GM13977 (cell line): ENCODE data around the gene SLC4A4.
"Not testable (repeated sequence)": the region's sequence is repeated elsewhere in the genome, so short reads cannot be mapped to it uniquely, and the experiment has no call there.

ENCODE experiments used
- DNase-seq: peaks from one replicate; pipeline ENCODE4 v3.0.0; 2012; ENCODE audit warnings: low spot score
- CTCF ChIP-seq: IDR thresholded peaks from 2 replicates; pipeline ENCODE4 v1.5.1; 2012; ENCODE audit warnings: mild to moderate bottlenecking, control low read depth; ENCODE audit not compliant: insufficient read depth; ENCODE audit errors: extremely low read depth, missing control alignments
- in situ Hi-C: fragments of 300-500 bp; cut with MboI; formaldehyde crosslinking; loops from one replicate; pipeline ENCODE4 v1.12.0; 2022; ENCODE audit warnings: low sequenced_read_pairs, low pct_unique_long_range_greater_than_20kb, mixed read lengths, inconsistent platforms; ENCODE audit not compliant: unreplicated experiment

SLC4A4 gene

GRCh38 chr4:71392109-71392508 lies 53.3 kb downstream of the SLC4A4 start:
- no peak for DNase-seq
- no peak for TF ChIP-seq CTCF
- in situ Hi-C loops: no loop called here

DNA sequence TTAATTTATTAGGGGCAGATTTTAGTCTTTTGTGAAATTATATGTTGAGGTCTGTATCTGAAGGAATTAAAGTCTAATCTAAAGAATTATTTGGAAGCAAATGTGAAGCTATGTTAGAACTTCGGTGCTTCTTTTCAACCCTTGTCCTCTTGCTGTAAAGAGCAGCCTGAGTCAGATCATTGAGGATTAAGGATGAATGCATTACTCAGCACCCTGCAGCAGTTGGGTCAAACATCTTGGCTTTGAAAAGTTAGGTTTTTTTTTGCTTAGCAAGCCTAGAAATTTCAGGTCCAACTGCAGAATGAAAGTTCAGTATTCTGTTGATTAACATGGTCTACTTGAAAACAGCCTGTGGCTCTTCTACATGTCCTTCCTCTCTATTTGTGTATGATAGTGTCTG lies 57.6 kb downstream of the SLC4A4 start:
- in situ Hi-C loops: no loop called here
- no peak for DNase-seq

DNA sequence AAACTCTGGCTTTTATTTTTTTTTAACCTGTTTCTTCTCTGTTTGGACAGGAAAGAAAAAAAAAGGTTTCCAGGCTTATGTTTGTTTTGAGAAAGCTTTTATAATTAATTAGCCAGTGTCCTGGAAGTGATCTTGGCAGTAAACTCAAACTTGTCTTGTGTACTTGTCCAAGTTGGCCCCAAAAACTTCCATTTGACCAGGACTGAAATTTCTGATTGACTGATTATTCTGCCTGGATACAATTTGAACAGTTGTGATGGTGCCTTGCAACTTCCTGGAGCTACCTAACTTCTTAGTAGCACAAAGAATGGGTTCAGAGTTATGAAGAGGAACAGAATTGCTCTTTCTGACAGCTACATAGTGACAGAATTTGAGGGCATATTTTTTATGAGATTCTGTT lies 62.0 kb downstream of the SLC4A4 start:
- in situ Hi-C loops: no loop called here
- TF ChIP-seq CTCF: no peak
- no peak for DNase-seq

More for the DNA sequence above, 57.6 kb downstream of the SLC4A4 start:
- TF ChIP-seq CTCF: no peak

DNA sequence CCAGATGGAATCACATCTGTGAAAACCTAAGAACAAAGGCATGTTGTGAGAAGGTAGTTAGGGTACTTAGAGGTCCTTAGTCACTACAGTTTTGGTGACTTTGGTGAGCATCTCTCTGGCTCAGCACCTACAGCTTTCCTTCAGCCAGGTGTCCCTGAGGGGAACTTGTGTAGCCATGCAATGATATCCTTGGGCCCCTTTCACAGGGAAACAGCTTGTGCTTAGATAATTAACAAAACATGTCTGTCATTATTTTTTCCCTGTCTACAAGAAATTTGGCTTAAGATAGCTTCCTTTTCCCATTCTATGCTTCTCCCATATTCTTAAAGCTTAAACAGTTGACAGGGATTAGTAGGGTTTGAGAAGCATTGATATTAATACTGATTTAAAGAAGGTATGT lies 63.8 kb downstream of the SLC4A4 start:
- no peak for TF ChIP-seq CTCF
- DNase-seq: no peak
- in situ Hi-C loops: no loop called here

GRCh38 chr4:71404049-71404448 lies 65.2 kb downstream of the SLC4A4 start:
- DNase-seq: no peak
- TF ChIP-seq CTCF: no peak
- in situ Hi-C loops: no loop called here

GRCh38 chr4:71405791-71406190 lies 67.0 kb downstream of the SLC4A4 start:
- in situ Hi-C loops: no loop called here
- no peak for TF ChIP-seq CTCF
- DNase-seq: no peak

- DNase-seq: no peak
- no peak for TF ChIP-seq CTCF
- in situ Hi-C loops: no loop called here
Observed at GRCh38 chr4:71406459-71406963, 67.7 kb downstream of the SLC4A4 start.

- DNase-seq, in situ Hi-C loops: not testable (repeated sequence)
Observed at GRCh38 chr4:71408961-71409360, 70.1 kb downstream of the SLC4A4 start.
